Caco-2 (cell line): Measurements from ENCODE around the gene IGFBP2. TPM values are rescaled to one million over a fixed set of nuclear protein-coding genes. Genes with fewer than 3 reads are reported as not detected.
A peak's percentile ranks its signal among the peaks of the same experiment; 100 is the strongest.

ENCODE experiments used
- BruUV-seq: library from RNA; stranded (reverse); fragments of 400-500 nt; replicated peaks from 2 replicates; lab custom pipeline; 2021; lab: Mats Ljungman, UMichigan
- CTCF ChIA-PET: fragments of 300-600 bp; sonication (Branson Sonifier 250); formaldehyde crosslinking; loops from one replicate; lab custom pipeline; 2022; ENCODE audit warnings: antibody characterized with exemption; lab: Charles Lee
- POLR2A ChIA-PET: fragments of 300-600 bp; sonication (Branson Sonifier 250); formaldehyde crosslinking; loops from one replicate; lab custom pipeline; 2022; ENCODE audit warnings: antibody characterized with exemption; lab: Charles Lee
- DNase-seq, 2 experiments: peaks; one replicate each; pipeline versions ENCODE4 v3.0.0 to v3.0.0-alpha.2; 2020 to 2022
- H3K27me3 ChIP-seq: replicated peaks from 2 replicates; pipeline ENCODE4 v1.6.0; 2011; ENCODE audit warnings: low read length; ENCODE audit not compliant: control insufficient read depth, insufficient read depth
- H3K36me3 ChIP-seq: 2 replicates; pipeline ENCODE4 v1.5.1; 2011; ENCODE audit warnings: low read length; ENCODE audit not compliant: control insufficient read depth, insufficient read depth
- H3K4me1 ChIP-seq: fragments of 250-450 bp; sonication (Bioruptor Pico); 2 replicates; pipeline ENCODE4 v1.5.1; 2020; ENCODE audit warnings: mild to moderate bottlenecking
- H3K4me3 ChIP-seq: 2 replicates; pipeline ENCODE4 v1.5.1; 2011; ENCODE audit warnings: low read depth, mild to moderate bottlenecking, control low read depth, low read length
- H3K9me3 ChIP-seq: fragments of 250-450 bp; sonication (Bioruptor Pico); 2 replicates; pipeline ENCODE4 v1.5.1; 2020; ENCODE audit warnings: mild to moderate bottlenecking, moderate library complexity
- H3K27ac Mint-ChIP-seq: one replicate; pipeline ENCODE4 v1.8.0; 2022; ENCODE audit warnings: mixed read lengths; ENCODE audit not compliant: unreplicated experiment
- H3K27me3 Mint-ChIP-seq: one replicate; pipeline ENCODE4 v1.8.0; 2022; ENCODE audit warnings: mixed read lengths; ENCODE audit not compliant: insufficient read depth, unreplicated experiment
- H3K36me3 Mint-ChIP-seq: one replicate; pipeline ENCODE4 v1.8.0; 2022; ENCODE audit warnings: mild to moderate bottlenecking, mixed read lengths; ENCODE audit not compliant: insufficient read depth, unreplicated experiment
- H3K4me1 Mint-ChIP-seq: one replicate; pipeline ENCODE4 v1.8.0; 2022; ENCODE audit warnings: low read depth, mixed read lengths; ENCODE audit not compliant: unreplicated experiment
- H3K4me3 Mint-ChIP-seq: one replicate; pipeline ENCODE4 v1.8.0; 2022; ENCODE audit warnings: mild to moderate bottlenecking, moderate library complexity, mixed read lengths; ENCODE audit not compliant: unreplicated experiment
- H3K9me3 Mint-ChIP-seq: one replicate; pipeline ENCODE4 v1.8.0; 2022; ENCODE audit warnings: mixed read lengths; ENCODE audit not compliant: unreplicated experiment
- intact Hi-C: fragments of 100-400 bp; cut with micrococcal nuclease; formaldehyde crosslinking; loops from one replicate; pipeline ENCODE4 v1.10.0; 2022; ENCODE audit not compliant: unreplicated experiment
- total RNA-seq: library from RNA; stranded (reverse); gene quantifications from 2 replicates; pipeline ENCODE4 v1.2.3, GENCODE V29; 2022
- TF ChIP-seq, protein P1 (sequence below), 2 experiments: fragments of 200-600 bp in 1 of 2; IDR thresholded peaks; 1 replicate in 1 of 2; 2 replicates in 1 of 2; pipeline versions ENCODE4 v1.5.1 to v1.8.0; 2011 to 2022; ENCODE audit warnings: antibody characterized with exemption in 1 of 2, control low read depth in 1 of 2, inconsistent platforms in 1 of 2, low read depth in 1 of 2, low read length in 1 of 2, mild to moderate bottlenecking in 1 of 2, moderate library complexity in 1 of 2; ENCODE audit not compliant: insufficient read depth in 1 of 2, severe bottlenecking in 1 of 2, unreplicated experiment in 1 of 2

Gene IGFBP2
- total RNA-seq, 1 experiment from 2014 or later = 6.6 TPM

DNA sequence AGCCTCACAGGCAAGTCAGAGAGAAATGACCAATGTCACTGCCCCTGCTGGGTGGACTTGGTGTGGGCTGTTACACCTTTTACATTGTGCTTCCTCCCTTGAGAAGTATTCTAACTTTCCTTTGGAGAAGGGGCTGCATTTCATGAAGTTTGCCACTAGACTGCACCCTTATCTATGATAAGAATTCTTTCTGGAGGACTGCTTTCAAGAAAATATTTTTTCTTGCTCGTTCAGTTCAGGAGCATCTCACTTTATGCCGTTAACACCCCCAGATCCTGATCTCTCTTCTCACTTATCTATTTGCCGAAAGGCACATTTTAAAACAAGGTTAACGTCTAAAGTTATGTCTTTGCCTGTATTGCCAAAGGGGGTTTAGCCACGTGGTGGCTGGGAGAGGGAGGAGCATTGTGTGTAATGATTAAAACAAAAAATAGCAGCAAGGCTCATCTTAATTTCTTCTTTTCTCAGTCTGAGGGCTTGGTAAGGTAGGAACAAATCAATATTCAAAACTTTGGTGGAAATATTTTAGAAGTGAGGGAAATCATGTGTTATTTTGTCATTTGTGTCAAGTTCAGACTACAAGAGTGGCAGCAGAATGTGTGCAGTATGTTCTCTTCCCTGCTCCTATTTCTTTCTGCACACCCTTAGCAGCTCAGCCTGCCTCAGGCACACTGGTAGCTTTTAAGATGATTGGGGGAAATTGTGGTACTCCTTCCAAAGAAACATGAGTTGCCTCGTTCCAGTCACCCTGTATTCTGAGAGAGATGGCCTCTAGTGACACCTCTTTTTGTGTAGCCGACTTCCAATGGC lies 63.7 kb downstream of the IGFBP2 start:
- intact Hi-C loops = loop anchor here (1.0 to 10.0 kb wide), 4 partner anchors 285 to 800 kb away; no protein-coding TSS in a partner anchor
- H3K4me3 Mint-ChIP-seq = no peak overlapping the region
- no peaks in the 10 kb centered on the region for H3K36me3 ChIP-seq
- no peaks in the 10 kb centered on the region; the same call in 1 of the 2 replicates for H3K27me3 ChIP-seq
- H3K4me1 ChIP-seq = peaks cover 6% of the 10 kb centered on the region; the same call in 1 of the 2 replicates
- H3K9me3 Mint-ChIP-seq = no peaks in the 10 kb centered on the region
- H3K4me1 Mint-ChIP-seq = peaks cover 17% of the 10 kb centered on the region
- peak in 1 of 2 experiments; percentile 33 for DNase-seq
- H3K36me3 Mint-ChIP-seq = no peaks in the 10 kb centered on the region
- TF ChIP-seq, protein P1, sequence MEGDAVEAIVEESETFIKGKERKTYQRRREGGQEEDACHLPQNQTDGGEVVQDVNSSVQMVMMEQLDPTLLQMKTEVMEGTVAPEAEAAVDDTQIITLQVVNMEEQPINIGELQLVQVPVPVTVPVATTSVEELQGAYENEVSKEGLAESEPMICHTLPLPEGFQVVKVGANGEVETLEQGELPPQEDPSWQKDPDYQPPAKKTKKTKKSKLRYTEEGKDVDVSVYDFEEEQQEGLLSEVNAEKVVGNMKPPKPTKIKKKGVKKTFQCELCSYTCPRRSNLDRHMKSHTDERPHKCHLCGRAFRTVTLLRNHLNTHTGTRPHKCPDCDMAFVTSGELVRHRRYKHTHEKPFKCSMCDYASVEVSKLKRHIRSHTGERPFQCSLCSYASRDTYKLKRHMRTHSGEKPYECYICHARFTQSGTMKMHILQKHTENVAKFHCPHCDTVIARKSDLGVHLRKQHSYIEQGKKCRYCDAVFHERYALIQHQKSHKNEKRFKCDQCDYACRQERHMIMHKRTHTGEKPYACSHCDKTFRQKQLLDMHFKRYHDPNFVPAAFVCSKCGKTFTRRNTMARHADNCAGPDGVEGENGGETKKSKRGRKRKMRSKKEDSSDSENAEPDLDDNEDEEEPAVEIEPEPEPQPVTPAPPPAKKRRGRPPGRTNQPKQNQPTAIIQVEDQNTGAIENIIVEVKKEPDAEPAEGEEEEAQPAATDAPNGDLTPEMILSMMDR (IDR thresholded peaks at IDR 0.05; ENCODE audit: insufficient read depth in 1 of 2, low read depth in 1 of 2, low read length in 1 of 2, severe bottlenecking in 1 of 2, unreplicated experiment in 1 of 2) = peak; percentile 30 to 56
- no TSS peak for BruUV-seq
- H3K27me3 Mint-ChIP-seq = peaks cover 19% of the 10 kb centered on the region
- H3K4me3 ChIP-seq = no peak overlapping the region
- POLR2A ChIA-PET = no interaction called here
- H3K27ac Mint-ChIP-seq = no peak overlapping the region
- CTCF ChIA-PET = interaction anchor here (0.7 to 2.2 kb wide), 2 partner anchors 470 to 814 kb away, joined by 3 to 7 read pairs; no protein-coding TSS in a partner anchor
- H3K9me3 ChIP-seq = no peaks in the 10 kb centered on the region

- Histone ChIP-seq H3K4me3 (no peak overlapping the region), H3K36me3 (no peaks in the 10 kb centered on the region), H3K4me1 (peaks cover 6% of the 10 kb centered on the region; the same call in 1 of the 2 replicates), H3K27me3 (no peaks in the 10 kb centered on the region; the same call in 1 of the 2 replicates), H3K9me3 (no peaks in the 10 kb centered on the region)
- CTCF ChIA-PET = interaction anchor here (0.7 to 2.2 kb wide), 5 partner anchors 284 to 1015 kb away, joined by 3 to 7 read pairs (median 5); no protein-coding TSS in a partner anchor
- peaks cover 16% of the 10 kb centered on the region for H3K27me3 Mint-ChIP-seq
- TF ChIP-seq, protein P1 (IDR thresholded peaks at IDR 0.05; ENCODE audit: insufficient read depth in 1 of 2, low read depth in 1 of 2, low read length in 1 of 2, severe bottlenecking in 1 of 2, unreplicated experiment in 1 of 2) = no peak
- no peak for DNase-seq
- no peaks in the 10 kb centered on the region for H3K9me3 Mint-ChIP-seq
- POLR2A ChIA-PET = interaction anchor here (0.6 kb wide), 1 partner anchor 145 kb away, joined by 3 read pairs; no protein-coding TSS in a partner anchor
- no peaks in the 10 kb centered on the region for H3K36me3 Mint-ChIP-seq
- H3K27ac Mint-ChIP-seq = no peak overlapping the region
- peaks cover 6% of the 10 kb centered on the region for H3K4me1 Mint-ChIP-seq
- H3K4me3 Mint-ChIP-seq = no peak overlapping the region
- intact Hi-C loops = loop anchor here (1.0 to 10.0 kb wide), 6 partner anchors 79 to 1015 kb away; no protein-coding TSS in a partner anchor
- no TSS peak for BruUV-seq
These were observed 65.1 kb downstream of the IGFBP2 start for GRCh38 chr2:216698293-216698692.

- Mint-ChIP-seq H3K36me3 (no peaks in the 10 kb centered on the region), H3K27me3 (peaks cover 16% of the 10 kb centered on the region), H3K4me1 (peaks cover 6% of the 10 kb centered on the region), H3K4me3 (no peak overlapping the region), H3K9me3 (no peaks in the 10 kb centered on the region), H3K27ac (no peak overlapping the region)
- Histone ChIP-seq H3K4me1 (peaks cover 6% of the 10 kb centered on the region; the same call in 1 of the 2 replicates), H3K27me3 (no peaks in the 10 kb centered on the region; the same call in 1 of the 2 replicates), H3K4me3 (no peak overlapping the region), H3K36me3 (no peaks in the 10 kb centered on the region), H3K9me3 (no peaks in the 10 kb centered on the region)
- no TSS peak for BruUV-seq
- TF ChIP-seq, protein P1 (IDR thresholded peaks at IDR 0.05; ENCODE audit: insufficient read depth in 1 of 2, low read depth in 1 of 2, low read length in 1 of 2, severe bottlenecking in 1 of 2, unreplicated experiment in 1 of 2) = peak; percentile 69 to 80
- CTCF ChIA-PET = interaction anchor here (0.6 to 2.2 kb wide), 6 partner anchors 22 to 1014 kb away, joined by 3 to 7 read pairs (median 4); no protein-coding TSS in a partner anchor
- POLR2A ChIA-PET = interaction anchor here (0.6 kb wide), 1 partner anchor 144 kb away, joined by 3 read pairs; no protein-coding TSS in a partner anchor
- intact Hi-C loops = loop anchor here (1.0 to 10.0 kb wide), 7 partner anchors 78 to 1014 kb away; no protein-coding TSS in a partner anchor
- DNase-seq = peak in 1 of 2 experiments; percentile 55
These were observed 65.7 kb downstream of the IGFBP2 start for GRCh38 chr2:216698895-216699294.
